ENCODE measurements around the gene RCSD1. TPM values are rescaled to one million over a fixed set of nuclear protein-coding genes. Genes with fewer than 3 reads are reported as not detected.

Gene RCSD1
- total RNA-seq, 4 donors from 2014 or later = 16.8 to 19.0 (median 18.5) TPM

GRCh38 chr1:167705250-167705649 lies 75.2 kb downstream of the RCSD1 start:
- DNase-seq (ENCODE audit: extremely low spot score) = no peak
- intact Hi-C loops (cut with DNase I) = no loop called here
- peaks cover 0 to 35% (median 12%) of the 10 kb centered on the region in 4 donors for H3K36me3 ChIP-seq
- H3K4me3 ChIP-seq = no peak overlapping the region
- no peaks in the 10 kb centered on the region for H3K4me1 ChIP-seq
- no peaks in the 10 kb centered on the region for H3K27me3 ChIP-seq
- no peaks in the 10 kb centered on the region for H3K9me3 ChIP-seq
- no peak for TF ChIP-seq POLR2AphosphoS5 (IDR thresholded peaks at IDR 0.05)
- no peak for TF ChIP-seq CTCF (IDR thresholded peaks at IDR 0.05)
- no peak for TF ChIP-seq EP300 (IDR thresholded peaks at IDR 0.05)
- TF ChIP-seq POLR2A (IDR thresholded peaks at IDR 0.05; ENCODE audit: low read depth) = no peak
- 66% methylated on average over 6 of the region's 6 CpGs for WGBS
- H3K27ac ChIP-seq (replicated peaks in 1 of 4) = no peak overlapping the region

- Histone ChIP-seq H3K27me3 (no peaks in the 10 kb centered on the region), H3K27ac (replicated peaks in 1 of 4) (no peak overlapping the region), H3K9me3 (no peaks in the 10 kb centered on the region), H3K4me3 (no peak overlapping the region), H3K36me3 (peaks cover 0 to 35% (median 12%) of the 10 kb centered on the region in 4 donors), H3K4me1 (no peaks in the 10 kb centered on the region)
- no peak for TF ChIP-seq EP300 (IDR thresholded peaks at IDR 0.05)
- TF ChIP-seq CTCF (IDR thresholded peaks at IDR 0.05) = no peak
- no peak for TF ChIP-seq POLR2A (IDR thresholded peaks at IDR 0.05; ENCODE audit: low read depth)
- TF ChIP-seq POLR2AphosphoS5 (IDR thresholded peaks at IDR 0.05) = no peak
- WGBS = 74% methylated on average over 2 of the region's 2 CpGs
- DNase-seq (ENCODE audit: extremely low spot score) = no peak
- intact Hi-C loops (cut with DNase I) = no loop called here
Observed at GRCh38 chr1:167706363-167706762, 76.3 kb downstream of the RCSD1 start.

- no peak for TF ChIP-seq EP300 (IDR thresholded peaks at IDR 0.05)
- TF ChIP-seq POLR2AphosphoS5 (IDR thresholded peaks at IDR 0.05) = no peak
- TF ChIP-seq CTCF (IDR thresholded peaks at IDR 0.05) = no peak
- TF ChIP-seq POLR2A (IDR thresholded peaks at IDR 0.05; ENCODE audit: low read depth) = no peak
- no peaks in the 10 kb centered on the region for H3K27me3 ChIP-seq
- peaks cover 0 to 35% (median 12%) of the 10 kb centered on the region in 4 donors for H3K36me3 ChIP-seq
- H3K27ac ChIP-seq (replicated peaks in 1 of 4) = no peak overlapping the region
- H3K4me3 ChIP-seq = no peak overlapping the region
- WGBS = 90% methylated on average over 10 of the region's 10 CpGs
- H3K9me3 ChIP-seq = no peaks in the 10 kb centered on the region
- DNase-seq (ENCODE audit: extremely low spot score) = no peak
- intact Hi-C loops (cut with DNase I) = no loop called here
- no peaks in the 10 kb centered on the region for H3K4me1 ChIP-seq
Observed at GRCh38 chr1:167706931-167707877, 77.2 kb downstream of the RCSD1 start.

GRCh38 chr1:167707942-167708341 lies 77.9 kb downstream of the RCSD1 start:
- H3K27ac ChIP-seq (replicated peaks in 1 of 4) = no peak overlapping the region
- H3K4me3 ChIP-seq = no peak overlapping the region
- H3K27me3 ChIP-seq = no peaks in the 10 kb centered on the region
- no peak for DNase-seq (ENCODE audit: extremely low spot score)
- H3K4me1 ChIP-seq = peaks cover 0 to 3% (median under 1%) of the 10 kb centered on the region in 4 donors
- no peaks in the 10 kb centered on the region for H3K9me3 ChIP-seq
- H3K36me3 ChIP-seq = peaks cover 0 to 28% (median 12%) of the 10 kb centered on the region in 4 donors
- WGBS = 96% methylated on average over 4 of the region's 4 CpGs
- TF ChIP-seq POLR2A (IDR thresholded peaks at IDR 0.05; ENCODE audit: low read depth) (no peak), CTCF (IDR thresholded peaks at IDR 0.05) (no peak), POLR2AphosphoS5 (IDR thresholded peaks at IDR 0.05) (no peak), EP300 (IDR thresholded peaks at IDR 0.05) (no peak)
- intact Hi-C loops (cut with DNase I) = no loop called here
